Breast epithelium (tissue), 4 donors: ENCODE data around the gene TSHZ3. TPM values are rescaled to one million over a fixed set of nuclear protein-coding genes. Genes with fewer than 3 reads are reported as not detected.
A peak's percentile ranks its signal among the peaks of the same experiment; 100 is the strongest.

Source experiments
- DNase-seq, 2 donors: peaks; one replicate each; pipeline ENCODE4 v3.0.0-alpha.2; 2019; ENCODE audit warnings: low spot score in 2 of 2
- H3K27ac ChIP-seq, 2 donors: fragments of 200-600 bp; sonication (generic) in 1 of 2; one replicate each; pipeline ENCODE4 v1.5.1; 2016 to 2019; ENCODE audit warnings: mild to moderate bottlenecking in 1 of 2
- H3K27me3 ChIP-seq, 2 donors: fragments of 200-600 bp; sonication (generic) in 1 of 2; one replicate each; pipeline versions ENCODE4 v1.5.1 to v1.6.0; 2017 to 2019; ENCODE audit warnings: control low read depth in 1 of 2, mild to moderate bottlenecking in 1 of 2
- H3K36me3 ChIP-seq: fragments of 200-600 bp; one replicate; pipeline ENCODE4 v1.5.1; 2019
- H3K4me1 ChIP-seq, 2 donors: fragments of 200-600 bp; sonication (generic); one replicate each; pipeline ENCODE4 v1.5.1; 2016 to 2019; ENCODE audit warnings: control low read depth in 1 of 2
- H3K4me3 ChIP-seq, 3 donors: fragments of 200-600 bp; sonication (generic); 1 replicate in 2 of 3; 2 replicates in 1 of 3; pipeline ENCODE4 v1.5.1; 2016 to 2019; ENCODE audit warnings: mild to moderate bottlenecking in 3 of 3, moderate library complexity in 2 of 3
- H3K9me3 ChIP-seq, 2 donors: fragments of 200-600 bp; sonication (generic) in 1 of 2; one replicate each; pipeline ENCODE4 v1.5.1; 2016 to 2019; ENCODE audit warnings: control low read depth in 1 of 2
- CTCF ChIP-seq, 3 donors: fragments of 450-650 bp; IDR thresholded peaks; one replicate each; pipeline ENCODE4 v1.5.1; 2016 to 2017; ENCODE audit warnings: antibody characterized with exemption in 3 of 3, mild to moderate bottlenecking in 3 of 3, moderate library complexity in 3 of 3
- POLR2A ChIP-seq: fragments of 450-650 bp; IDR thresholded peaks from one replicate; pipeline ENCODE4 v1.6.1; 2016; ENCODE audit warnings: antibody characterized with exemption, mild to moderate bottlenecking, moderate library complexity
- POLR2AphosphoS5 ChIP-seq, 3 donors: sonication (generic); formaldehyde crosslinking; IDR thresholded peaks; one replicate each; pipeline ENCODE4 v1.6.1; 2017; ENCODE audit warnings: antibody characterized with exemption in 3 of 3
- intact Hi-C: fragments of 100-400 bp; cut with DNase I; formaldehyde crosslinking; loops from one replicate; pipeline ENCODE4 v1.15.1; 2023; ENCODE audit warnings: low total_unique reads
- total RNA-seq, 3 donors: library from RNA; depleted of rRNA; stranded (reverse); fragments of >200 nt; gene quantifications; one replicate each; pipeline ENCODE4 v1.1.0, GENCODE V29; 2016

The TSHZ3 gene
- total RNA-seq, 3 donors from 2014 or later: 3.7 to 9.8 (median 8.3) TPM

GRCh38 chr19:31266731-31267130 is 82.5 kb downstream of the TSHZ3 start:
- Histone ChIP-seq H3K4me3 (no peak overlapping the region), H3K27ac (no peak overlapping the region), H3K36me3 (no peaks in the 10 kb centered on the region), H3K4me1 (no peaks in the 10 kb centered on the region), H3K9me3 (no peaks in the 10 kb centered on the region), H3K27me3 (no peaks in the 10 kb centered on the region)
- no peak for DNase-seq
- intact Hi-C loops: no loop called here
- no peak for TF ChIP-seq CTCF (IDR thresholded peaks at IDR 0.05)
- TF ChIP-seq POLR2A: no peak
- no peak for TF ChIP-seq POLR2AphosphoS5 (IDR thresholded peaks at IDR 0.05)

GRCh38 chr19:31266196-31266595 is 83.0 kb downstream of the TSHZ3 start:
- H3K36me3 ChIP-seq: no peaks in the 10 kb centered on the region
- H3K27me3 ChIP-seq: no peaks in the 10 kb centered on the region
- no peaks in the 10 kb centered on the region for H3K9me3 ChIP-seq
- TF ChIP-seq POLR2A: no peak
- no peak for TF ChIP-seq CTCF (IDR thresholded peaks at IDR 0.05)
- TF ChIP-seq POLR2AphosphoS5 (IDR thresholded peaks at IDR 0.05): no peak
- no peaks in the 10 kb centered on the region for H3K4me1 ChIP-seq
- DNase-seq: no peak
- H3K4me3 ChIP-seq: no peak overlapping the region
- intact Hi-C loops: no loop called here
- no peak overlapping the region for H3K27ac ChIP-seq

GRCh38 chr19:31264041-31264778 is 85.0 kb downstream of the TSHZ3 start:
- TF ChIP-seq POLR2A: no peak
- TF ChIP-seq POLR2AphosphoS5 (IDR thresholded peaks at IDR 0.05): no peak
- TF ChIP-seq CTCF (IDR thresholded peaks at IDR 0.05): no peak
- no peaks in the 10 kb centered on the region for H3K36me3 ChIP-seq
- H3K9me3 ChIP-seq: no peaks in the 10 kb centered on the region
- H3K4me3 ChIP-seq: no peak overlapping the region
- intact Hi-C loops: no loop called here
- no peaks in the 10 kb centered on the region for H3K27me3 ChIP-seq
- peak in 1 of 2 donors; percentile 40 for DNase-seq
- H3K4me1 ChIP-seq: no peaks in the 10 kb centered on the region
- no peak overlapping the region for H3K27ac ChIP-seq

GRCh38 chr19:31263328-31263727 is 85.9 kb downstream of the TSHZ3 start:
- no peaks in the 10 kb centered on the region for H3K27me3 ChIP-seq
- no peaks in the 10 kb centered on the region for H3K4me1 ChIP-seq
- no peak overlapping the region for H3K27ac ChIP-seq
- TF ChIP-seq CTCF (IDR thresholded peaks at IDR 0.05) (no peak), POLR2AphosphoS5 (IDR thresholded peaks at IDR 0.05) (no peak), POLR2A (no peak)
- H3K36me3 ChIP-seq: no peaks in the 10 kb centered on the region
- H3K9me3 ChIP-seq: no peaks in the 10 kb centered on the region
- intact Hi-C loops: no loop called here
- DNase-seq: peak in 1 of 2 donors; percentile 10
- H3K4me3 ChIP-seq: no peak overlapping the region

- H3K27ac ChIP-seq: no peak overlapping the region
- no peaks in the 10 kb centered on the region for H3K27me3 ChIP-seq
- H3K4me3 ChIP-seq: no peak overlapping the region
- TF ChIP-seq POLR2AphosphoS5 (IDR thresholded peaks at IDR 0.05) (no peak), POLR2A (no peak), CTCF (IDR thresholded peaks at IDR 0.05) (no peak)
- H3K36me3 ChIP-seq: no peaks in the 10 kb centered on the region
- DNase-seq: peak in 1 of 2 donors; percentile 7
- H3K4me1 ChIP-seq: no peaks in the 10 kb centered on the region
- intact Hi-C loops: no loop called here
- H3K9me3 ChIP-seq: no peaks in the 10 kb centered on the region
Observed at GRCh38 chr19:31262725-31263191, 86.5 kb downstream of the TSHZ3 start.
